ENCODE data around the gene QRFP.

Gene QRFP

DNA sequence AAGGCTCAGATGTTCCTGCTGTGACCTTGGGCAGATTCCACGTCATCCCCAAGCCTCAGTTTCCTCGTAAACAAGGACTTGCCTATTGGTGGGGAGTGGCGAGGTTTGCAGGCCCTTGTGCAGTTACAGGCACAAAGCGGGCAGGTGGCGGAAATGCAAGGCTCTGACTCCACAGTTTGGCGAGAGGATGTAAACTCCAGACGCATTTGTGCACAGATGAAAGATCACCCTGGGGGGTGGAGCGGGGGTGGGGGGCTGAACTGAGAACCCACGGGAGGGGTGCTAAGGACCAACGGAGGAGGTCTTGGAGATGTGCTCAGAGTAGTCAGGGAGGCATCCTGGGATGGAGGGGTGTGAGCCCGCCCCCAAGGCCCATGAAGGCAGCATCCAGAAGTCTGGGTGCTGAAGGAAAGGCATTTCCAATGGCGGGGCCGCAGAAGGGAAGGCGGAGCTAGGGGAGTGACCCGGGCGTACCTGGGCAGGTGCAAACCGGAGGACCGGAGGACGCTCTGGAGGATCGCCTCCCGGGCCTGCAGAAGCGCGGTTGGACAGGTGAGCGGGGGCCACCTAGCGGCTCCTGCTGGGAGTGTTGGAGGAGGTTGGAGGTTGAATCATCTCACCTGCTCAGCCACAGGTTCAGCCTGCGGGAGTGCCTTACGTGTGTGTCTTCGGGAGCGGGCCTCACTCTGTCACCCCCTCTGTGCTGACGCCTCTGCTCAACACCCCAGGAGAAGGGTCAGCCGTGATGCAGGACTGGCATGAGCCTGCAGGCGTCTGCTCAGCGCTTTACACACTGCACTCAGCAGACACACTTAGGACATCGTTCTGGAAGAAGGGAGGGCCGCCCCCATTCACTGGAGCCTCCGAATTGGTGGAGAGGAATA, 44.3 kb upstream of the QRFP start (continued):
- TF ChIP-seq CTCF (tag by site-specific recombination; IDR thresholded peaks at IDR 0.05) (peak; percentile 93), ZNF830 (tag by site-specific recombination; IDR thresholded peaks at IDR 0.05; ENCODE audit: low read depth) (no peak), HOXA7 (CRISPR knock-in tag; IDR thresholded peaks at IDR 0.05; ENCODE audit: borderline replicate concordance) (no peak), ZNF837 (tag by site-specific recombination; IDR thresholded peaks at IDR 0.05) (no peak), ZNF16 (tag by site-specific recombination; IDR thresholded peaks at IDR 0.05; ENCODE audit: low read depth) (no peak), ZNF112 (tag by site-specific recombination; IDR thresholded peaks at IDR 0.05) (no peak), ZNF174 (tag by site-specific recombination; IDR thresholded peaks at IDR 0.05) (no peak), ZNF600 (tag by site-specific recombination; IDR thresholded peaks at IDR 0.05) (peak; percentile 67; the same call in 1 of the 2 replicates), YY2 (tag by site-specific recombination; IDR thresholded peaks at IDR 0.05) (no peak), ZBTB17 (tag by site-specific recombination; IDR thresholded peaks at IDR 0.05) (peak; percentile 65), KLF8 (tag by site-specific recombination; IDR thresholded peaks at IDR 0.05) (peak; percentile 76), ZNF747 (tag by site-specific recombination; IDR thresholded peaks at IDR 0.05) (no peak), BCL11A (tag by site-specific recombination; IDR thresholded peaks at IDR 0.05; ENCODE audit: low read depth) (no peak)
- TF ChIP-seq, protein P1, sequence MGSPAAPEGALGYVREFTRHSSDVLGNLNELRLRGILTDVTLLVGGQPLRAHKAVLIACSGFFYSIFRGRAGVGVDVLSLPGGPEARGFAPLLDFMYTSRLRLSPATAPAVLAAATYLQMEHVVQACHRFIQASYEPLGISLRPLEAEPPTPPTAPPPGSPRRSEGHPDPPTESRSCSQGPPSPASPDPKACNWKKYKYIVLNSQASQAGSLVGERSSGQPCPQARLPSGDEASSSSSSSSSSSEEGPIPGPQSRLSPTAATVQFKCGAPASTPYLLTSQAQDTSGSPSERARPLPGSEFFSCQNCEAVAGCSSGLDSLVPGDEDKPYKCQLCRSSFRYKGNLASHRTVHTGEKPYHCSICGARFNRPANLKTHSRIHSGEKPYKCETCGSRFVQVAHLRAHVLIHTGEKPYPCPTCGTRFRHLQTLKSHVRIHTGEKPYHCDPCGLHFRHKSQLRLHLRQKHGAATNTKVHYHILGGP (tag by site-specific recombination; IDR thresholded peaks at IDR 0.05), result no peak
- TF ChIP-seq, protein P2, sequence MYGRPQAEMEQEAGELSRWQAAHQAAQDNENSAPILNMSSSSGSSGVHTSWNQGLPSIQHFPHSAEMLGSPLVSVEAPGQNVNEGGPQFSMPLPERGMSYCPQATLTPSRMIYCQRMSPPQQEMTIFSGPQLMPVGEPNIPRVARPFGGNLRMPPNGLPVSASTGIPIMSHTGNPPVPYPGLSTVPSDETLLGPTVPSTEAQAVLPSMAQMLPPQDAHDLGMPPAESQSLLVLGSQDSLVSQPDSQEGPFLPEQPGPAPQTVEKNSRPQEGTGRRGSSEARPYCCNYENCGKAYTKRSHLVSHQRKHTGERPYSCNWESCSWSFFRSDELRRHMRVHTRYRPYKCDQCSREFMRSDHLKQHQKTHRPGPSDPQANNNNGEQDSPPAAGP (tag by site-specific recombination; IDR thresholded peaks at IDR 0.05), result peak; percentile 46; the same call in 1 of the 2 replicates
- TF ChIP-seq, protein P3, sequence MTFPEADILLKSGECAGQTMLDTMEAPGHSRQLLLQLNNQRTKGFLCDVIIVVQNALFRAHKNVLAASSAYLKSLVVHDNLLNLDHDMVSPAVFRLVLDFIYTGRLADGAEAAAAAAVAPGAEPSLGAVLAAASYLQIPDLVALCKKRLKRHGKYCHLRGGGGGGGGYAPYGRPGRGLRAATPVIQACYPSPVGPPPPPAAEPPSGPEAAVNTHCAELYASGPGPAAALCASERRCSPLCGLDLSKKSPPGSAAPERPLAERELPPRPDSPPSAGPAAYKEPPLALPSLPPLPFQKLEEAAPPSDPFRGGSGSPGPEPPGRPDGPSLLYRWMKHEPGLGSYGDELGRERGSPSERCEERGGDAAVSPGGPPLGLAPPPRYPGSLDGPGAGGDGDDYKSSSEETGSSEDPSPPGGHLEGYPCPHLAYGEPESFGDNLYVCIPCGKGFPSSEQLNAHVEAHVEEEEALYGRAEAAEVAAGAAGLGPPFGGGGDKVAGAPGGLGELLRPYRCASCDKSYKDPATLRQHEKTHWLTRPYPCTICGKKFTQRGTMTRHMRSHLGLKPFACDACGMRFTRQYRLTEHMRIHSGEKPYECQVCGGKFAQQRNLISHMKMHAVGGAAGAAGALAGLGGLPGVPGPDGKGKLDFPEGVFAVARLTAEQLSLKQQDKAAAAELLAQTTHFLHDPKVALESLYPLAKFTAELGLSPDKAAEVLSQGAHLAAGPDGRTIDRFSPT (tag by site-specific recombination; IDR thresholded peaks at IDR 0.05), result no peak
- TF ChIP-seq, protein P4, sequence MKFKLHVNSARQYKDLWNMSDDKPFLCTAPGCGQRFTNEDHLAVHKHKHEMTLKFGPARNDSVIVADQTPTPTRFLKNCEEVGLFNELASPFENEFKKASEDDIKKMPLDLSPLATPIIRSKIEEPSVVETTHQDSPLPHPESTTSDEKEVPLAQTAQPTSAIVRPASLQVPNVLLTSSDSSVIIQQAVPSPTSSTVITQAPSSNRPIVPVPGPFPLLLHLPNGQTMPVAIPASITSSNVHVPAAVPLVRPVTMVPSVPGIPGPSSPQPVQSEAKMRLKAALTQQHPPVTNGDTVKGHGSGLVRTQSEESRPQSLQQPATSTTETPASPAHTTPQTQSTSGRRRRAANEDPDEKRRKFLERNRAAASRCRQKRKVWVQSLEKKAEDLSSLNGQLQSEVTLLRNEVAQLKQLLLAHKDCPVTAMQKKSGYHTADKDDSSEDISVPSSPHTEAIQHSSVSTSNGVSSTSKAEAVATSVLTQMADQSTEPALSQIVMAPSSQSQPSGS (tag by site-specific recombination; IDR thresholded peaks at IDR 0.05; ENCODE audit: low read depth), result no peak

- Histone ChIP-seq H3K27ac (ENCODE audit: extremely low read depth, low read depth, low read length) (no peak overlapping the region), H3K4me3 (ENCODE audit: low read depth, low read length) (no peak overlapping the region), H3K9me3 (ENCODE audit: control insufficient read depth, insufficient read depth, low read depth, low read length) (no peaks in the 10 kb centered on the region), H3K36me3 (ENCODE audit: control insufficient read depth in 2 of 2, insufficient read depth in 1 of 2, low read length in 2 of 2) (no peaks in the 10 kb centered on the region), H3K4me1 (ENCODE audit: control insufficient read depth, insufficient read depth, low read length) (no peaks in the 10 kb centered on the region)
- CTCF ChIA-PET, result interaction anchor here (1.0 to 1.4 kb wide), 4 partner anchors 71 to 239 kb away, joined by 3 to 5 read pairs (median 4); no protein-coding TSS in a partner anchor
- POLR2A ChIA-PET, result interaction anchor here (0.5 to 0.8 kb wide), 4 partner anchors 31 to 233 kb away, joined by 3 read pairs; no protein-coding TSS in a partner anchor
- TF ChIP-seq WT1 (tag by site-specific recombination; IDR thresholded peaks at IDR 0.05), result no peak
- no peak for TF ChIP-seq ZNF214 (tag by site-specific recombination; IDR thresholded peaks at IDR 0.05; ENCODE audit: borderline replicate concordance)
- peak; percentile 34; the same call in 1 of the 2 replicates for TF ChIP-seq ZNF777 (tag by site-specific recombination; IDR thresholded peaks at IDR 0.05; ENCODE audit: borderline replicate concordance)
- no peak for TF ChIP-seq ZNF707 (tag by site-specific recombination; IDR thresholded peaks at IDR 0.05)
- TF ChIP-seq IKZF3 (tag by site-specific recombination; IDR thresholded peaks at IDR 0.05), result 0 out of 2 replicates have a peak, but pooled peaks have one; percentile 32
- peak; percentile 37; the same call in 1 of the 2 replicates for TF ChIP-seq ZXDB (tag by site-specific recombination; IDR thresholded peaks at IDR 0.05)
- TF ChIP-seq ZNF37A (tag by site-specific recombination; IDR thresholded peaks at IDR 0.05), result no peak
- peak; percentile 35; the same call in 1 of the 2 replicates for TF ChIP-seq PATZ1 (tag by site-specific recombination; IDR thresholded peaks at IDR 0.05)
- TF ChIP-seq ZFHX2 (tag by site-specific recombination; conservative IDR thresholded peaks at IDR 0.05), result no peak
These were observed 43.5 kb upstream of the QRFP start for GRCh38 chr9:130940027-130940549.

All from HEK293 (cell line).